BLaER1 treated with 17β-estradiol and CSF1 and Interleukin-3, amounts not matched to agents 10 nM and 100 nM (cell line): Measurements from ENCODE around the gene KDF1.

Source experiments
- H3K27ac ChIP-seq, 11 experiments: shearing (Covaris generic); formaldehyde crosslinking; 2 replicates each; pipeline ENCODE4 v1.8.1; 2022
- H3K27me3 ChIP-seq, 11 experiments: shearing (Covaris generic); formaldehyde crosslinking; 2 replicates each; pipeline ENCODE4 v1.8.1; 2022
- H3K36me3 ChIP-seq, 11 experiments: shearing (Covaris generic); formaldehyde crosslinking; 2 replicates each; pipeline ENCODE4 v1.8.1; 2022
- H3K4me1 ChIP-seq, 10 experiments: shearing (Covaris generic); formaldehyde crosslinking; 2 replicates each; pipeline ENCODE4 v1.8.1; 2022
- H3K4me2 ChIP-seq, 11 experiments: shearing (Covaris generic); formaldehyde crosslinking; 2 replicates each; pipeline ENCODE4 v1.8.1; 2022
- H3K4me3 ChIP-seq, 10 experiments: shearing (Covaris generic); formaldehyde crosslinking; 2 replicates each; pipeline ENCODE4 v1.8.1; 2022
- H3K9ac ChIP-seq, 11 experiments: shearing (Covaris generic); formaldehyde crosslinking; 2 replicates each; pipeline ENCODE4 v1.8.1; 2022
- H3K9me3 ChIP-seq, 11 experiments: shearing (Covaris generic); formaldehyde crosslinking; replicated peaks in 1 of 11; 2 replicates each; pipeline ENCODE4 v1.8.1; 2022
- H4K20me1 ChIP-seq, 11 experiments: shearing (Covaris generic); formaldehyde crosslinking; 2 replicates each; pipeline ENCODE4 v1.8.1; 2022
- Cebpa-rat ChIP-seq, 11 experiments: shearing (Covaris generic); IDR thresholded peaks; 2 replicates each; pipeline ENCODE4 v1.8.1; 2022

The KDF1 gene

GRCh38 chr1:27004471-27005165, 44.4 kb upstream of the KDF1 start:
- Histone ChIP-seq H3K27ac (peak overlapping the region in 8 of 11 experiments; percentile 18 to 57 (median 46); a peak in 13 of 22 replicates), H3K4me1 (peaks cover 60 to 94% (median 81%) of the 10 kb centered on the region in 10 experiments)

GRCh38 chr1:27003745-27004470, 43.6 kb upstream of the KDF1 start:
- H3K4me3 ChIP-seq = peak overlapping the region in 1 of 10 experiments; percentile 26; a peak in 1 of 20 replicates
- no peak for TF ChIP-seq Cebpa-rat (IDR thresholded peaks at IDR 0.05)
- H3K4me1 ChIP-seq = peaks cover 61 to 94% (median 88%) of the 10 kb centered on the region in 10 experiments
- peak overlapping the region; percentile 80 to 93 (median 89) for H3K4me2 ChIP-seq
- H3K27me3 ChIP-seq = no peaks in the 10 kb centered on the region
- no peaks in the 10 kb centered on the region for H4K20me1 ChIP-seq
- peak overlapping the region in 8 of 11 experiments; percentile 18 to 57 (median 46); a peak in 13 of 22 replicates for H3K27ac ChIP-seq
- no peaks in the 10 kb centered on the region for H3K9me3 ChIP-seq
- H3K36me3 ChIP-seq = no peaks in the 10 kb centered on the region
- peak overlapping the region in 9 of 11 experiments; percentile 1 to 63 (median 30); a peak in 12 of 22 replicates for H3K9ac ChIP-seq

More at GRCh38 chr1:27004471-27005165, 44.4 kb upstream of the KDF1 start:
- Histone ChIP-seq H3K9me3 (no peaks in the 10 kb centered on the region), H3K9ac (peak overlapping the region in 10 of 11 experiments; percentile 0 to 63 (median 30); a peak in 13 of 22 replicates), H3K4me3 (peak overlapping the region in 1 of 10 experiments; percentile 26; a peak in 1 of 20 replicates), H3K4me2 (peak overlapping the region; percentile 80 to 93 (median 89)), H4K20me1 (no peaks in the 10 kb centered on the region), H3K27me3 (no peaks in the 10 kb centered on the region), H3K36me3 (no peaks in the 10 kb centered on the region)
- no peak for TF ChIP-seq Cebpa-rat (IDR thresholded peaks at IDR 0.05)

GRCh38 chr1:27001570-27002360, 41.5 kb upstream of the KDF1 start:
- H3K9me3 ChIP-seq = no peaks in the 10 kb centered on the region
- H3K27ac ChIP-seq = peak overlapping the region; percentile 55 to 89 (median 82); a peak in 21 of 22 replicates
- peak overlapping the region; percentile 80 to 93 (median 89) for H3K4me2 ChIP-seq
- TF ChIP-seq Cebpa-rat (IDR thresholded peaks at IDR 0.05) = no peak
- H3K36me3 ChIP-seq = no peaks in the 10 kb centered on the region
- H4K20me1 ChIP-seq = peaks cover 0 to 2% (median 0%) of the 10 kb centered on the region in 11 experiments; a peak in 1 of 22 replicates
- H3K4me1 ChIP-seq = peaks cover 62 to 97% (median 94%) of the 10 kb centered on the region in 10 experiments
- H3K4me3 ChIP-seq = peak overlapping the region; percentile 1 to 57 (median 34); a peak in 12 of 20 replicates
- H3K9ac ChIP-seq = peak overlapping the region in 10 of 11 experiments; percentile 28 to 74 (median 68); a peak in 20 of 22 replicates
- peaks cover 3 to 8% (median 7%) of the 10 kb centered on the region in 11 experiments; a peak in 20 of 22 replicates for H3K27me3 ChIP-seq

- peak overlapping the region; percentile 55 to 89 (median 82); a peak in 21 of 22 replicates for H3K27ac ChIP-seq
- peak overlapping the region in 10 of 11 experiments; percentile 28 to 74 (median 68); a peak in 18 of 22 replicates for H3K9ac ChIP-seq
- peak overlapping the region; percentile 80 to 93 (median 89) for H3K4me2 ChIP-seq
- peaks cover 11 to 16% (median 15%) of the 10 kb centered on the region in 11 experiments for H3K27me3 ChIP-seq
- peak overlapping the region in 8 of 10 experiments; percentile 1 to 54 (median 34); a peak in 9 of 20 replicates for H3K4me3 ChIP-seq
- no peaks in the 10 kb centered on the region for H3K36me3 ChIP-seq
- H3K4me1 ChIP-seq = peaks cover 62 to 89% (median 85%) of the 10 kb centered on the region in 10 experiments
- H4K20me1 ChIP-seq = peaks cover 0 to 10% (median 0%) of the 10 kb centered on the region in 11 experiments; a peak in 4 of 22 replicates
- H3K9me3 ChIP-seq = no peaks in the 10 kb centered on the region
- no peak for TF ChIP-seq Cebpa-rat (IDR thresholded peaks at IDR 0.05)
These were observed 40.7 kb upstream of the KDF1 start for GRCh38 chr1:27000817-27001460.

DNA sequence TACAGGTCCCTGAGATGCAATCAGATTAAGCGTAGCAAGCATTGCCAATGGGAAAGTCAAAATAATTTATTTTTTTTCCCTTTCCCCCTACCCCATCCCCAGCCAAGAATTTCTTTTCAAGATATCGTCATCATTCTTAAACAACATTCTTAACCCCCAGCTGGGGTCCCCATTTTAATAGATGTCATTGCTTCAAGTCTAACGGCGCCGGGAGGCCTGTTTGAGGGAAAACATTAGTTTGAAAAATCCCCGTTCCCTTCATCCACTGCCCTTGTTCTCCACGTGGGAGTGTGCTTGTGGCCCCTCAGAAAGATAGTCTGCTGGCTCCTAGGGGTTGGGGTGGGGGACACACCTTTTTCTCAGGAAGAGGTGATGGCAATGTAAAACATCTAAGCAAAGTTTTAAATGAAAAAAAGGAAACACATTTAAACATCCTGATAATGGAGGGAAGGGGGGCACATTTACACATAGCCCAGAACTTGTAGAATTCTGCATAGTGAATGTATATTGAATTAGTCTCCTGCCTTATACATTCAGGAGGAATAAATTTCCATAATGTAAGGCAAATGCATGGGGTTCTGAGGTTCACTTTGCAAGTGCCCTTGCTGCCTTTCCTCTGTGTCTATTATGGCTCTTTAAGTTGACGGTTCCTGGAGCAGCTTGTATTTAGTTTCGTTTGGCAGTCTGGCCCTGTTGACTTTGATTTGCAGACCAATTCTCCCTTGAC, 40.0 kb upstream of the KDF1 start:
- peaks cover 59 to 82% (median 78%) of the 10 kb centered on the region in 10 experiments for H3K4me1 ChIP-seq
- peak overlapping the region in 5 of 11 experiments; percentile 11 to 74 (median 71); a peak in 8 of 22 replicates for H3K9ac ChIP-seq
- H4K20me1 ChIP-seq = peaks cover 0 to 15% (median under 1%) of the 10 kb centered on the region in 11 experiments; a peak in 7 of 22 replicates
- no peaks in the 10 kb centered on the region for H3K9me3 ChIP-seq
- H3K27me3 ChIP-seq = peaks cover 18 to 23% (median 22%) of the 10 kb centered on the region in 11 experiments
- H3K4me2 ChIP-seq = peak overlapping the region; percentile 80 to 93 (median 89)
- H3K36me3 ChIP-seq = no peaks in the 10 kb centered on the region
- H3K27ac ChIP-seq = peak overlapping the region in 9 of 11 experiments; percentile 60 to 89 (median 83); a peak in 17 of 22 replicates
- H3K4me3 ChIP-seq = peak overlapping the region in 1 of 10 experiments; percentile 20; a peak in 1 of 20 replicates
- TF ChIP-seq Cebpa-rat (IDR thresholded peaks at IDR 0.05) = no peak

GRCh38 chr1:26999440-26999987, 39.2 kb upstream of the KDF1 start:
- Histone ChIP-seq H3K4me1 (peaks cover 53 to 82% (median 75%) of the 10 kb centered on the region in 10 experiments), H3K4me3 (no peak overlapping the region), H3K36me3 (no peaks in the 10 kb centered on the region), H4K20me1 (peaks cover 0 to 22% (median 7%) of the 10 kb centered on the region in 11 experiments; a peak in 8 of 22 replicates), H3K27ac (peak overlapping the region in 1 of 11 experiments; percentile 87; a peak in 2 of 22 replicates), H3K9me3 (no peaks in the 10 kb centered on the region), H3K9ac (no peak overlapping the region), H3K27me3 (peaks cover 26 to 31% (median 29%) of the 10 kb centered on the region in 11 experiments), H3K4me2 (peak overlapping the region in 9 of 11 experiments; percentile 80 to 93 (median 90); a peak in 18 of 22 replicates)
- no peak for TF ChIP-seq Cebpa-rat (IDR thresholded peaks at IDR 0.05)
